RCC 7860 (cell line): ENCODE data around the gene GAS6.
"Not testable (repeated sequence)": the region's sequence is repeated elsewhere in the genome, so short reads cannot be mapped to it uniquely, and the experiment has no call there.

Experiments
- DNase-seq: peaks from one replicate; pipeline ENCODE4 v3.0.0-alpha.2; 2015; ENCODE audit warnings: low spot score
- FAIRE-seq: peaks from 2 replicates; lab custom pipeline; 2012; peaks lifted over from hg19 to GRCh38; lab: Jason Lieb, UNC

Gene GAS6

DNA sequence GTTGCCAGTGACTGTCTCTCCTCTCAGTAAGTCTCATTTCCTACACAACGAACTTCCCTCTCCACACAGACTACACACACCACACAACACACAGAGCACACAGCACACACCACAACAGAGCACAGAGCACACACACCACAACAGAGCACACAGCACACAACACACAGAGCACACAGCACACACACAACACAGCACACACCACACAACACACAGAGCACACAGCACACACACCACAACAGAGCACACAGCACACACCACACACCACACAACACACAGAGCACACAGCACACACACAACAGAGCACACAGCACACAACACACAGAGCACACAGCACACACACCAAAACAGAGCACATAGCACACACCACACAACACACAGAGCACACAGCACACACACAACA is 68.5 kb downstream of the GAS6 start:
- not testable (repeated sequence) for FAIRE-seq, DNase-seq

DNA sequence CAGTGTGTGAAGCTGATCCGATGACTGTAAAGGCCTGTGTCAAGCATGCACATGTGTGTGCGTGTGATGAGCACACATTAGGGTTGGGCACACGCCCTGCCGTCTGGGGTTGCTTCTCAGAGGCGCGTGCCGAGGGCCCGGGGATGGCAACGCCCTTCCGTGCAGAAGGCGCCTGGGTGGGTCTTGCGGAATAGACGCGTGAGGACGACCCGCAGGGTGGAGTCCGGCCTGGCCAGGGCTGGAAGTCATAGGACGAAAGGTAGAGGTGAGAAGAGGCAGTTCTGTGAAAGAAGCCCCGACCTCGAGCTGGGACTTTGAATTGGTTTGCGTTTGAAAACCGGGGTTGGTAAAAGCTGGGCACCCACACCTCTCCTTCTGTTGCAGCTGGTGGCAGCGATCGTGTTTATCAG is 69.1 kb downstream of the GAS6 start:
- DNase-seq, result no peak
- no peak for FAIRE-seq

DNA sequence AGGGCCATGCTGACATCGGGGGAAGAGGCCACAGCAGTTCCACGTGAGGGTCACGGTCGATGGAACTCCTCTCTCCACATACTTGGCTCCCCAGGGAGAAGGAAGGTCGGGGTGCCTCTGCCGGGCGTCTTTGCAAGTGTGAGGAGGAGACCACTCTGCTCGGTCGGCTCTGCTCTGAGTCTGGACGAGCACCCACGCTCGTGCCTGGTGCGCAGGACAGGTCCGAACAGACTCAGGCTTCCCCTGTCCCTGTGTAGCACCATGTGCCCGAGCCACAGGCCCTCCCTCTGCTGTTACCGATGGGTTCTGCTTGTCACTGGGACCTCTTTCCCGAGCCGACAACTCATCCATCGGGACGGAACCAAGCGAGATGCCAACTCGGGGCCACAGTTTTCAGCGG is 69.8 kb downstream of the GAS6 start:
- FAIRE-seq, result no peak
- no peak for DNase-seq

DNA sequence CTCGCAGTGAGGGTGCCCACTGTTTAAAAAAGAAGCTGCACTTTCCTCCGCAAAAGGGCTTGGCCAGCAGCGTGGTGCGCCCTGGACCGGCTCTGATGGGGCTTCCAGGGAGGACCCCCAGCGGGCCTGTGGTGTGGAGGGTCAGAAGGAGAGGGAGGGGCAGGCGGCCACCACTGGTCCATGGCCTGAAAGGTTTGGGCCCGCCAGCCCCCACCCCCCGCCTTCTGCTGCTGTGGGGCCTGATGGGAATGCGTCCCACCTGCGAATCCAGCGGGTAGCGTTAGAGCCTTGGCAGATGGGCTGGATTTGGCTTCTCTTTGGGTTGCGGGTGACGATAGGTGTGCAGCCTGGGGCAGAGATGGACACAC is 70.2 kb downstream of the GAS6 start:
- DNase-seq (no peak), FAIRE-seq (no peak)

DNA sequence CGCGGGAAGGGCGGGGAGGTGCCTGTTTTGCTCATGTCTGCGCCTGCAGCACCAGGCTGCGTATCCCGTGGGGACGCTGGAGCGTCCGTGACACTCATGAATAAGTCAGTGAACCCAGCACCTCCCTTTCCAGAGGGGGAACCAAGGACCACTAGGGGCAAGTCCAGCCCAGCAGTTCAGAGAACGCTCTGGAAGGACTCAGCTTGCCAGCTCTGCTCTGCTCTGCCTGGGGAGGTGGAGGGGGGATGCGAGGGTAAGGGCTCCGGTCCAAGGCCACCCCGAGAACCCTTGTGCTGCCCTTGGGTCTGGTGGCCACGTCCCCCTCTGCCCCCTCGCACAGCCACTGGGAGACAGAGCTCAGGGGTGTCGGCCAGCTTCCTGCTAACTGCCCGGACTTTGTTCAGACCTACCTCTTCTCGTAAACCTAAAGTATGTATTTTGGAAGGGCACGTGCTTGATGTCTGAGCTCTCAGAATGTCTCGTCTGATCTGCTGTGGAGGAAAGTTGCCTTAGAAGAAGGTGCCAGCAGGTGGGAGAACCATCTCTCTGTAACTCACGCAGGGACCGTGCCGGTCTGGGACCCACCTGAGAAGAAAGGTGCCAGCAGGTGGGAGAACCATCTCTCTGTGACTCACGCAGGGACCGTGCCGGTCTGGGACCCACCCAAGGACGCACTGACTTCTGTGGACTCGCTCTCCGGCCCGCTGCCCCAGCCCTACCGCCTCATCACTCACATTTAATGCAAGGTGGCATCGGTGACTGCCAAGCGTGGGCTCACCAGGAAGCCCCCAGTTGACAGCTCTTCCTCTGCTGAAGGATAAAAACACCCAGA is 70.8 kb downstream of the GAS6 start:
- DNase-seq (no peak), FAIRE-seq (no peak)

DNA sequence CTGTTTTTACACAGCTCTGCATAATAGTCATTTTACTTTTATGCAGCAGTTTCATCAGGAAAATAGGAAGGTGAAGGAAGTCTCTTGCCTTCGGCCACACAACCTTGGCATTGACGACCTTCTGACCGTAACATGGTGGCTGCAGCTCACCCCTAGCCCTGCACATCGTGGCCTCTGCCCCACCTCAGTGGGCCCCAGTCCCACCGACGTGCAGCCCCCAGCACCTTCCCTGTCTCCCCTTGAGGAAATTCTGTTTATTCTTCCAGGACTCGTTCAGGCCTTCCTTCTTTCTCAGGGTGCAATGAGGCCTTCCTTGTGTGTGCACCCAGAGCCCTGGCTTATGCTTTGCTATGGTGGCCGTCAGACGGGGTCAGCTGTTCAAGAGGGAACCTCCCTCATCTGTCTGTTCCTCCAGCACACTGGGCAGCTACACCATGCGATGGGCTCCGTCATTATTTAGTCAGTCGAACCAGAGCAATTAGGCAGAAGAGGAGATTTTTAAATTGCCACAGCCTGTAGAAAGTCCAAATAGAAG is 71.6 kb downstream of the GAS6 start:
- DNase-seq (no peak), FAIRE-seq (no peak)

DNA sequence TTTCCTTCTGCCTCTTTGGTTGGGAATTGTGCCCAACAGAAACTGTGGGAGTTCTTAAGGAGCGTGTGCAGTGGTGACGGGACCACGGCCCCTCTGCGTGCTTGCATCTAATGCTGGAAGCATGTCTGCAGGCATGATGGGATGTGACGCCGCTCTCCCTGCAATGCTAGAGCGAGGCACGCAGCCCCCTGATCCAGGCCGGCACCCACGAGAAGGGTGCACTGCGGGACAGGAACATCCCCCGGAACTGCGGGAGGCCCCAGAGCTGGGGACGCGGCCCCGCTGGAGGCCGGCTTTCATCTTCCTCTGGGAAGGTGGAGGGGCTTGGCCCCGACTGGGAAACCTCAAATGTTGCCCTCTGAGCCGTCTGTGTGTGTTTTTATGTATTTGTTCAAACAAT is 72.1 kb downstream of the GAS6 start:
- FAIRE-seq (no peak), DNase-seq (no peak)

DNA sequence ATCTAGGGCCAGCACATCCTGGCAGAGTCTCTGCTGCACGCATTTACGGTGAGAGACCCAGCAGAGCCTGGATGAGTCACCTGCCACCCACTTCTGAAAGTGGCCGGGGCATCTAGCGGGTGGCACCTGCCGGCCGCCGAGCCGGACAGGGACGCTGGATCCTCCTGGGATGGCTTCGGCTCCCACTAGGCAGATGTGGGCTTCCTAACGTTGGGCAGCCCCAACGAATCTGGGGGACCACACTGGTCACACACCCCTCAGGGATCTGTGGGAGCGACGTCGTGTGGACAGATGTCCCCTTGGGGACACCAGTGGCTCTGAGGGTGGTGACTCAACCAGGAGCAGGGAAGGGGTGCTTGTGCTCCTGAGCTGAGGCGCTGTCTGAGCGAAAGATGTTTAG is 72.7 kb downstream of the GAS6 start:
- no peak for FAIRE-seq
- DNase-seq, result no peak

DNA sequence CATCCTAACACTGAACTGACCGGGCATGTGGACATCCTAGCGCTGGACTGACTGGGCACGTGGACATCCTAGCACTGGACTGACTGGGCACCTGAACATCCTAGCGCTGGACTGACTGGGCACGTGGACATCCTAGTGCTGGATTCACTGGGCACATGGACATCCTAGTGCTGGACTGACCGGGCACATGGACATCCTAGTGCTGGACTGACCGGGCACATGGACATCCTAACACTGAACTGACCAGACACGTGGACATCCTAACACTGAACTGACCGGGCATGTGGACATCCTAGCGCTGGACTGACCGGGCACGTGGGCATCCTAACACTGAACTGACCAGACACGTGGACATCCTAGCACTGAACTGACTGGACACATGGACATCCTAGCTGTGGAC is 73.9 kb downstream of the GAS6 start:
- not testable (repeated sequence) for FAIRE-seq

DNA sequence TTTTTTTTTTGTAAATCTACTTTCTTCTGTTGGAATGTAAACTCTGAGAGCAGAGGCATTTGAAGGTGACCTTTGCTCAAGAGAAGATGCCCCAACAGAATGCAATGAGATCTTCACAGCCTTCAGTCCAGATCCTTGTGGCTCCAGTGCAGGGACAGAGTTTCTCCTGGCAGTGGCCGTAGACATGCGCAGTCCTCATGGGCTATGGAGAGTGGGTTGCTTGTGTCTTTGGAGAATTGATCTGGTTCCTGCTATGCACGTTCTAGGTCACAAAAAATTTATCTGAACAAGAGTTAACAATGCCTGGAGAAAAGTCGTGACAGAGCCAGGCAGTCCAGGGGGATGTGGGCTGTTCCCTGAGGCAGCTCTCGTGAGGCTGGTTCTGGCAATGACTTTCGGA is 74.7 kb downstream of the GAS6 start:
- DNase-seq, result no peak
- FAIRE-seq, result no peak

More for the DNA sequence above, 73.9 kb downstream of the GAS6 start:
- DNase-seq, result not testable (repeated sequence)

DNA sequence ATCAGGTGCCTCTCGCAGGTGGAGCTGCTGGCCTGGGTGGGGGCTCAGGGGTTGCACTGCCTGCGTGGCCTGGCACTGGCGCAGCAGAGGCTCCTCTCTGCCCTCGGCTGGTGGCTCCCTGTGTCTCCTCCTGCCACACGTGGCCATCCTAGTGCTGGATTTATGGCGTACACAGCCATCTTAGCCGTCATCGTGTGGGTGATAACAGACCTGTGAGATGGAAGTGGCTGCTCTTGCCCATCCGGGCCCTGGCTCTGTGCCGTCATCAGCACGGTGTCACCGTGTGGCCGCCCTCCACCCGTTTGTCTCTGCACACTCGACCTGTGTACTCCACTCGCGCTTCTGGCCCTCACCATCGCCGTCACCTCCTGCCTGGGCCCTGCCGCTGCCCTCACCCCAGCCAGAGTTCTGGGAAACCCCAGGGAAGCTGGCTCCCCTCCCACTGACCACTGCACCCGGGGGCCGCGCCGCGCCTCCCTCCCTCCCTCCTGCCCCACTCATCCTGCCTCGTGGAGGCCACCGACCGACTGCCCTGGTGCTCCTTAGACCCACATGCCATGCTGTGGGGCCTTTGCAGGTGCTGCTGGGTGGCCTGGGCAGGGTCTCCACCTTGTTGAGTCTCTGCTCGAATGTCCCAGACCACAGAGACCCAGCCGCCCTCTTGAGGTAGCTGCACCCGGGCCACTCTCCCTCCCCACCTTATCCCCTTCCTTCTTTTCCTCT is 75.3 kb downstream of the GAS6 start:
- FAIRE-seq (no peak), DNase-seq (no peak)

DNA sequence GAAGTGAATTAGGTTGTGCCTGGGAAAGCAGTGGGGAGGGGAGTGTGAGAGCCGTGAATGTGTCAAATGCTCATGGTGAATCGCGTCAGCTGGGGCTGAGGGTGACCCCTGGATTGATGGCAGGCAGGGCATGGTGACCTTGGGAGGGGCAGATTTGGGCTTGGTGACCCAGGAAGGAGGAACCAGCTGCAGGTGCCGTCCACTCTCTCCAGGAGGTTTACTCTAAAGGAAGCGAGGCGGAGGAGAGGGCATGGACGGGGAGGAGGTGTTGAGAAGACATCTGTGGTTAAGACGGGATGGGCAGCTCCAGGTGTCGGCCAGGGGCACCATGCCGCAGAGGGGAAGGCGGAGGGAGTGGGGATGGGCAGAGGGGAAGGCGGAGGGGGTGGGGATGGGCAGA is 76.2 kb downstream of the GAS6 start:
- no peak for DNase-seq
- FAIRE-seq, result no peak

DNA sequence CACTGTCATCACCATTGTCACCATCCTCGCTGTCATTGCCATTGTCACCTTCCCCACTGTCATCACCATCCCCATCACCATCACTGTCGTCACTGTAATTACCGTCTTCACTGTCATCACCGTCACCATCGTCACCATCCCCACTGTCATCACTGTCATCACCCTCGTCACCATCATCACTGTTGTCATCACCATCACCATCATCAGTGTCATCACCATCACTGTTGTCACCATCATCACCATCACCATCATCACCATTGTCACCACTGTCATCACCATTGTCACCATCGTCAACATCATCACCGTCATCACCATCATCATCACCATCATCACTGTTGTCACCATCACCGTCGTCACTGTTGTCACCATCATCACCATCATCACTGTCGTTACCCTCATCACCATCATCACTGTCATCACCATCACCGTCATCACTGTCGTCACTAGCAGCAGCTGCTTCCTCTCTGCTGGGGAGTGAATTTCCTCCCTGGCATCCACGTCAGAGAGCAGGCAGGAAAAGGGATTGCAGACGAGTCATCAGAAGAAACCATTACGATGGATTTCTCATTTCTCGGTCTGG is 77.5 kb downstream of the GAS6 start:
- DNase-seq (peak; percentile 9), FAIRE-seq (no peak)

DNA sequence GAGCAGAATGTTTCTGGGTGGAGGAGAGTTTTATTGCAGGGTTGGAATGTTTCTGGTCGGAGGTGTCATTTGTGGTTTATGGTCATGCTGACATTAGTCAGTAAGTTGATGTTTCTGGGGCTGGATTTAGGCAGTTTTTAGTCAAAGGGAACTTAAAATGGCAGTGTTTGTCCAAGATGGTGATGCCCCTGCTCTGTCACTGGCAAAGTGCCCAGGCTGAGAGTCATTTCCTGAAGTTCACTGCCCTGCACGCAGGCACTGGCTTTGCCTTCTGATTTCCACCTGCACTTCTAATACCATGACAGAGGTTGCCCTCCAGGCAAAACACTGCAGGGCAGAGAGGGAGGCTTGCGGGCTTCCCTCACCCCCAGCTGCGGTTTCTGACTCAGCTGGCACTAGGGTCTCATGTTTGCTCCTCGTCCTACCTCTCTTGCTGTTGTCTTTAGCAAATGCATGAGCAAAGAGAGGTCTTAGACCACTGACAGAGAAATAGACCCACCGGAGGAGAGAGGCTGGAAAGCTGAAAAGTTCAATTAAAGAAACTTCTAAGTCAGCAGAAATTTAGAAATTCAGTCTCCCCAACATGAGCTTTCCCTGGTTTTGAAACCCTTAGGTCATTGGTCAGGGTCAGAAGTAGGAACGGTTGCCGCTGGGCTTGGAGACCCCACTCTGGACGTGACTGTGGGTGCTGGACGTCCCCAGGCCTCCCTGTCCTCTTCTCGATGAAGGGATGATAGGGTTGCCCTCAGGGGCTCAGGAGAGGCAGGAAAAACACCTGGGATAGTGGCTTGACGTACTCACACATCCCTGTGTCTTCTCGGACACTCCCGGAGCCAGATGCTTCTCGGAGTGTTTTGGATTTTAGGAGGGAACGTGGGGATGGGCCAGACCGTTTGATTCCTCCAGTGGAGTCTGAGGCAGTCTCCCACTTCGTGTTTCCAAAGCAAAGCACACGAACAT is 78.5 kb downstream of the GAS6 start:
- DNase-seq, result peak; percentile 89
- FAIRE-seq, result peak; percentile 88

DNA sequence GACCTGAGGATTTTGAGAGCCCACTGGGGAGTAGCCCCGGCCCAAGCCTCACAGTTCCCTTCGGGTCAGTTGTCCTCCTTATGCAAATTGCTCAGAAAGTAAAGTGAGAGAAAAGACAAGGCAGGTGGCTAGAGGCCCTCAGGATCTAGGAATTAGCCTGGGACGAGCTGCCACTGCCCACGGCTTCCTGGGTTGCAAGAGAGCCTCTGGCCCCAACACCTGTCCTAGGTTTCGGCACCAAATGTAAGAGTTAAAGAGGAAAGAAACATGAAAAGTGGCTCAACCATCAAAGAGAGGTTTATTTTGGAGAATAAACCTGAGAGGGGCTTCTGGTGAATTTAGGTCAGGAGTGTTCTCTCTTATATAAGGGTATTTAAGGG is 79.2 kb downstream of the GAS6 start:
- no peak for FAIRE-seq
- no peak for DNase-seq

DNA sequence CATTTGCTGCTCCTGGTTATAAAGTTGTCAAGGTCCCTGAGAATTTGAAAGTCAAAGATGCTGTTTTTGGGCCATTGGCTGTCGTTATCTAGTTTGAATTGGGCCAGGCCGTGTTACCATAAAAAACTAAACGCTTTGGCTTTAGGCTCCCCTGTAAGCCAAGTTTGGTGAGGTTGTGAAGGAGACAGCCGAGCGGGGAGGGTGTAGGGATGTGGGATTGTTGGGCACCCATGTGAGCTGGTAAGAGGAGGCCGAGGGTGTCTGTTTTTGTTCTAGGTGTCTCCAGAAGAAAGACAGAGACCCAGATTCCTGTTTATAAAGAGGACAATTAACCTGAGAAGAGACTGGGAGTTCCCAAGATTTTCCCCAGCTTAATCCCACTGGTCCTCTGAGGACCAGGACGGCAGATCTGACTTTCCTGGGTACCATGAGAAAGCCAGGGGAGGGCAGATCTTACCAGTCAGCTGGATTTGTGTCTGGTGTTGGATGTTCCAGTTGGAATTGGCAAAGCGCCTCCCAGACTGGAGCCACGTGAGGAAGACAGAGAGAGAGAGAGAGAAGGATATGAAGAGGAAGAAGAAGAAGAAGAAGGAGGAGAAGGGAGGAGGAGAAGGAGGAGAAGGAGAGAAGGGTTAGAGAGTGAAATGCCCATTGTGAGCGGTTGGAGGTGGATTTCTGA is 79.8 kb downstream of the GAS6 start:
- DNase-seq, result no peak

DNA sequence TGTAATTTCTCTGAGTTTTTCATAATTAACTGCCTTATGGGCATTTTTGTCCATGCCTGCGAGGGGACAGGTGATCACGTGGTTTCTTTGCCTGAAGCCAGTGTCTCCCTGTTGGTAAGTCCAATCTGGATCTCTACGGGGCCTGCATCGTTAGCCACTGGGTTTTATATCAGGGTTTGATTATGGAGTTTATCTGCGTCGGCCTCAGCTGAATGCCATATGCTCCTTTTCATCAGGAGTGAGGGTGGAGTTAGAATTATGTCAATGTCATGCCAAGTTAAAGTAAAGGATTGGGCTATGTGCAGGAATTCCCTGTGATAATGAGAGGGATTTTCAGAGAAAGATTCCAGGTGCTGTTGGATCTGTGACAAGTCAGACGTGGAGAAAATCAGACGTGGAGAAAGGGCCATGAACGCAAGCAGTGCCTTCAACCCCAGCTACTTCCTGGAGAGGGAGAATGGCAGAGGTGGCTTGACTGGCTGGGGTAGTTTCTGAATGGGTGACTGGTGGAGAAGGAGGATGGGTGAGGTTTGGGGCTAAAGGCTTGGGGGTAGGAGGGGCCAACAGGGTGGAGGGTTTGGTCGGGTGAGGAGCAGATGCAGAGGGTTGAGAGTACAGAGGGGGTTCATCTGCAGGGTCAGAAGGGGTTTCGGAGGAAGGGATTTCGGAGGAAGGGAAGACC is 80.5 kb downstream of the GAS6 start:
- DNase-seq (no peak), FAIRE-seq (no peak)

More for the DNA sequence above, 79.8 kb downstream of the GAS6 start:
- no peak for FAIRE-seq

DNA sequence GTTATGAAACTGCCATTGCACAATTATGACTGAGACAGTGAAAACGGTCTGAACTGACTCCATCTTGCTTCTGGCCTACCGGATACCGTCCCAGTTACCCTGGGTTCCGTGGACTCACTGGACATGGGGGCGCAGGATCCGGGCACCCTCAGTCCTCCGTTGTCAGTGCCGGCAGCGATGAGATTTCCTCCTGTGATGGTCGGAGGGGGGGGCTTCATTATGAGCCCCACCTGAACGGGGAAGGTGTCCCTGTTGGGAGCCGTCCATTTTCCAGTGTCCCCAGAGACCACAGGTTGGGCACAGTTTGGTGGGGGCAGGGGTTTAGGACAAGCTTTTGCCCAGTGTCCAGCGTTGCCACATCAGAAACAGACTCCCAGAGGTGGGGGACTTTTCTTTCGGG is 81.4 kb downstream of the GAS6 start:
- no peak for FAIRE-seq
- DNase-seq, result no peak

DNA sequence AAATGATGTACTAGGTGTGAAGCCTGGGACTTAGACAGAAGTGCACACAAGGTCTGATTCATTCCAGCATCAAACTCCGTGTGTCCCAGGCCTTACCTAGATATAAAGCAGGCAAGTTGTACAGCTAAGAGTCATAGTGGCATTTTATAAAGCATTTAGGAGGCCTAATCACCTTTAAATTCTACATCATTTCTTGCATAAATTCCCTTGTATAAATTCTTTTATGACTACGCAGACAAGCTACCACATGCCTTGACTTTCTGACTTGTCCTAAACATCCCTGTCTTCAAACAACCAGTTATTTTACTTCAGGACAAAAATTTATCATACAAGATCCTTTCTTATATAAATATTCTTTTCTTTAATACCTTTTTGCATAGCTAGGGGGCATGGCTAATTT is 82.3 kb downstream of the GAS6 start:
- FAIRE-seq, result no peak

More for the DNA sequence above, 82.3 kb downstream of the GAS6 start:
- DNase-seq, result no peak
